IMR-90 (cell line): ENCODE data around the gene PRSS16.

Experiments used
- CEBPB ChIP-seq: IDR thresholded peaks from 2 replicates; pipeline ENCODE4 v1.6.1; 2012; ENCODE audit warnings: low read depth, low read length, improper control_type of control experiment
- CTCF ChIP-seq: conservative IDR thresholded peaks from 2 replicates; pipeline ENCODE4 v1.5.1; 2012; ENCODE audit warnings: mild to moderate bottlenecking, low read depth, low read length, improper control_type of control experiment
- MXI1 ChIP-seq: IDR thresholded peaks from 2 replicates; pipeline ENCODE4 v1.6.1; 2012; ENCODE audit warnings: low read depth, mild to moderate bottlenecking, low read length, moderate library complexity, borderline replicate concordance
- POLR2A ChIP-seq: IDR thresholded peaks from 2 replicates; pipeline ENCODE4 v1.6.1; 2012; ENCODE audit warnings: mild to moderate bottlenecking, low read depth, low read length
- RCOR1 ChIP-seq: IDR thresholded peaks from 2 replicates; pipeline ENCODE4 v1.6.1; 2012; ENCODE audit warnings: mild to moderate bottlenecking, low read length, improper control_type of control experiment; ENCODE audit not compliant: insufficient replicate concordance

- TF ChIP-seq CTCF (no peak), MXI1 (no peak), POLR2A (no peak), RCOR1 (no peak), CEBPB (no peak)
Measured at GRCh38 chr6:27205375-27206278, 41.9 kb upstream of the PRSS16 start.
